ENCODE measurements around the gene PRKAR1B.

DNA sequence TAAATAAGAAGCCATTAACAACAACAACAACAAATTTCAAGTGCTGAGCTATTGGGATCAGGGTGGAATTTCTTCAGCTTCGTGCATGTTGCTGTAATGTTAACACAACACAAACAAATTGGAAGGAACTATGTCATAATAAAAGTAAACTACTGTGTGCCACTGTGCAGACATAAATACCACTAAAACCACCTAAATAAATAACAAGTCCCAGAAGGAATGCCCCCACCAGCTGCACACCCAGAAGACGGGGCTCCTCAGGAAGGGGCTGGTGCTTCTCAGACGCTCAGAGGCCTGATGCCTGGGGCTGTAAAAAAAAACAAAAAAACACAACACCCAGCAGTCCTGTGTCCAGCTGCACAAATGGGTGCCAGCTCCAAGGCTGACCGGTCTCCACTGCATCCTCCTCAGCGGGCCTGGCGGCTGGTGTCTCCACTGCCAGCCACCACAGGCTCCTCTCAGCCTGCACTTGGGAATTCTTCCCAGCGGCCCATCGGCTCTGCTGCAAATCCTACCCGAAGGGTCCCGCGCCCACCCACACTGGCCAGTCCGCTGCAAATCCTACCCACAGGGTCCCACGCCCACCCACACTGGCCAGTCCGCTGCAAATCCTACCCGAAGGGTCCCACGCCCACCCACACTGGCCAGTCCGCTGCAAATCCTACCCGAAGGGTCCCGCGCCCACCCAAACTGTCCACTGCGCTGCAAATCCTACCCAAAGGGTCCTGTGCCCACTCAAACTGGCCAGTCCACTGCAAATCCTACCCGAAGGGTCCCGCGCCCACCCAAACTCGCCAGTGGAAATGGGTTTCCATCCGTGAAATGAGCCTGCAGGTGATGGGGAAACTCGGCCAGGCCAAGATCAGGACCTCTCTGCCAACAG is 36.4 kb downstream of the PRKAR1B start:
- TF ChIP-seq, protein P1, sequence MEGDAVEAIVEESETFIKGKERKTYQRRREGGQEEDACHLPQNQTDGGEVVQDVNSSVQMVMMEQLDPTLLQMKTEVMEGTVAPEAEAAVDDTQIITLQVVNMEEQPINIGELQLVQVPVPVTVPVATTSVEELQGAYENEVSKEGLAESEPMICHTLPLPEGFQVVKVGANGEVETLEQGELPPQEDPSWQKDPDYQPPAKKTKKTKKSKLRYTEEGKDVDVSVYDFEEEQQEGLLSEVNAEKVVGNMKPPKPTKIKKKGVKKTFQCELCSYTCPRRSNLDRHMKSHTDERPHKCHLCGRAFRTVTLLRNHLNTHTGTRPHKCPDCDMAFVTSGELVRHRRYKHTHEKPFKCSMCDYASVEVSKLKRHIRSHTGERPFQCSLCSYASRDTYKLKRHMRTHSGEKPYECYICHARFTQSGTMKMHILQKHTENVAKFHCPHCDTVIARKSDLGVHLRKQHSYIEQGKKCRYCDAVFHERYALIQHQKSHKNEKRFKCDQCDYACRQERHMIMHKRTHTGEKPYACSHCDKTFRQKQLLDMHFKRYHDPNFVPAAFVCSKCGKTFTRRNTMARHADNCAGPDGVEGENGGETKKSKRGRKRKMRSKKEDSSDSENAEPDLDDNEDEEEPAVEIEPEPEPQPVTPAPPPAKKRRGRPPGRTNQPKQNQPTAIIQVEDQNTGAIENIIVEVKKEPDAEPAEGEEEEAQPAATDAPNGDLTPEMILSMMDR (conservative IDR thresholded peaks at IDR 0.05 in 1 of 2, IDR thresholded peaks at IDR 0.05 in 1 of 2; ENCODE audit: extremely low read depth in 1 of 2, insufficient read depth in 1 of 2, low read depth in 1 of 2, low read length in 2 of 2): no peak
- TF ChIP-seq EZH2 (IDR thresholded peaks at IDR 0.05; ENCODE audit: borderline replicate concordance, low read length): no peak

Measured in mammary epithelial cell (primary cell).